GM12872 (cell line): ENCODE data around the gene GPD1L.

ENCODE experiments used
- CTCF ChIP-seq: IDR thresholded peaks from 3 replicates; pipeline ENCODE4 v1.5.1; 2011; ENCODE audit warnings: low read depth, mild to moderate bottlenecking, low read length, moderate library complexity; ENCODE audit not compliant: insufficient read depth

The GPD1L gene

GRCh38 chr3:32082721-32083120, 23.7 kb upstream of the GPD1L start:
- no peak for TF ChIP-seq CTCF

DNA sequence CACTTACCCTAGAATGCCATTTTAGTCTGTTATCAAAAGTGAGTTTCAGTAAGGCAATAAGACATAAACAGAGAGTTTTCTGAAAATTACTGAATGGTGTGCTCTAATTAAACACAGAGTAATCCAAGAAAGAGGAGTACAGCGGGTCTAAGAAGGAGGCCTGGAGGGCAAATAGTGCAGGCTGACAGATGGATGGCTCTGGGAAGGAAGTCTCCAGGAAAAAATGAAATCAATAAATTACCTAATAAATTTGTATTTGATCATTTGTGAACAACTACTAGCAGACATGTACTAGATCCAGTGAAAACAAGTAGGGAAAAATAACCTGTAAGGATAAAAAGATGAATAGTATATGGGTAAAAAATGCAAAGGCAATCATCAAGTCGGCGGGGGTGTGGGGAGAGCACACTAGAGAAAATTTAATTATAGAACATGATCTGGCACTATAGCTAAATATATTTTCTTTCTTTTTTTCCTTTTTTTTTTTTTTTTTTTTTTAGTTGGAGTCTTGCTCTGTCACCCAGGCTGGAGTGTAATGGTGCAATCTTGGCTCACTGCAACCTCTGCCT, 22.6 kb upstream of the GPD1L start:
- TF ChIP-seq CTCF, result no peak

DNA sequence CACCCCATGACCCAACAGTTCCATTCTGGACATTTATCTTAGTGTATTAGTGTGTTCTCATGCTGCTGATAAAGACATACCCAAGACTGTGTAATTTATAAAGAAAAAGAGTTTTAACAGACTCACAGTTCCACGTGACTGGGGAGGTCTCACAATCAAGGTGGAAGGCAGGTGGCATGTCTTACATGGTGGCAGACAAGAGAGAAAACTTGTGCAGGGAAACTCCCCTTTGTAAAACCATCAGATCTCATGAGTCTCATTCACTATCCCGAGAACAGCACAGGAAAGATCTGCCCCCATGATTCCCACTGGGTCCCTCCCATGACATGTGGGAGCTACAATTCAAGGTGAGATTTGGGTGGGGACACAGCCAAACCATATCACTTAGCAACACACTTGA, 21.6 kb upstream of the GPD1L start:
- TF ChIP-seq CTCF, result no peak

DNA sequence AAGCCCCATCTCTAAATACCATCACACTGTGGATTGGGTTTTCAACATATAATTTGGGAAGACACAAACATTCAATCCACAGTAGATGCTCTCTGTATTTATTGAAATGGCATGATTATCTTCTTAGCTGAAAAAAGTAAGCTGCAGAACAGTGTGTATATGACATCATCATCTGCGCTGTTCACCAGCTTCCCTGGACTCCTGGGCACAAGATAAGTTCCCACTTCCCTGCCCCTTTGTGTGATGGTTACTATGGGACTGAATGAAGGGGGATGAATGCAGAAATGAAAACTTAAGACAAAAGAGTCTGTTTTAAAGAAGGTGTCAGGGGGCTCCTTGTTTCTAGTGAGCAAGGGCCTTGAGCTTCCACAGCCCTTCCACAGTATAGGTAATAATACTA, 20.0 kb upstream of the GPD1L start:
- TF ChIP-seq CTCF, result no peak

DNA sequence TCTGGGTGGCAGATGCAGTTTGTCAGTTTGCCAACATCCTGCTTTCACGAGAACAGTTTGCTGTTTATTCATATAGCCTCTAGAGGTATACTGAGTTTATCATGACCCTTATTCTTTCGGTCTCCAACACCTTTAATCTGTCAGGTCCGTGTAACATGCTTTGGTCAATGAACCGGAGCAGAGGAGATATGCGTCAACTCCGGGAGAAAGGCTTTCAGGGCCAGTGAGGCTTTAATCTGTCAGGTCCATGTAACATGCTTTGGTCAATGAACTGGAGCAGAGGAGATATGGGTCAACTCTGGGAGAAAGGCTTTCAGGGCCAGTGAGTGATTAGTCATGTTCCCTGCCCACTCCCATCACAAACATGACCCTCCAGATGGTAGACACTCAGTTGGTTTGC, 16.9 kb upstream of the GPD1L start:
- TF ChIP-seq CTCF, result no peak

DNA sequence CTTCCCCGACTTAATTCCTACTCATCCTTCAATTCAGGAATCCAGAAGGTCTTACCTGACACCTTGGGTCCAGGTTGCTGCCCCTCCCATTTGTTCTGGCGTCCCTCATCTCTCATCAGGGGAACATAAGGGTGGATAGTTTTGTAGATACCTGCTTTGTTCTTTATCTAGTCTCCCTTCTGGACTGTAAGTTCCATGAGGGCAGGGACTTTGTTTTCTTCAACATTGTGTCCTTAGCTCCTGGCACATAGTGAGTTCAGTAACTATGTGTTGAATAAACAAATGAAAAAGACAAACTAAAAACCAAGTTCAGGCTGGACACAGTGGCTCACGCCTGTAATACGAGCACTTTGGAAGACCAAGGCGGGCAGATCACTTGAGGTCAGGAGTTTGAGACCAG, 13.2 kb upstream of the GPD1L start:
- TF ChIP-seq CTCF, result no peak

DNA sequence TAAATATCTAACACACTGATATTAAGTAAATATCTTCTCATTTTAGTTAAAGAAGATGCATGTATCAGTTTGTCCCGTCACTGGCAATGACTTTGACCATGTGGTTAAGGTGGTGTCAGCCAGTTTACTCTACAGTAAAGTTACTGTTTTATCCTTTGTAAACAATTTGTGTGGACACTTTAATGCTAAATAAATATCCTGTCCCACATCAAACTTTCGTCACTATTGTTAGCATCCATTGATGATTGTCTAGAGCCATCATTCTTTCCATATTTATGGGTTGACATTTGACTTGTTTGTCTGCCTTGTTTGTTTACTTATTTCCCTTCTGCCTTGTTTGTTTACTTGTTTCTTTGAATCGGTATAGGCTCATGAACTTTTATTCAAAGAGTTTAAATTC, 11.0 kb upstream of the GPD1L start:
- no peak for TF ChIP-seq CTCF

GRCh38 chr3:32097768-32098167, 8.7 kb upstream of the GPD1L start:
- TF ChIP-seq CTCF, result no peak
